ENCODE measurements around the gene DUSP2.

DUSP2 gene

GRCh38 chr2:96131813-96132745 lies 13.2 kb downstream of the DUSP2 start:
- in situ Hi-C loops (cut with MboI; ENCODE audit: low sequenced_read_pairs): no loop called here

- in situ Hi-C loops (cut with MboI; ENCODE audit: low sequenced_read_pairs): no loop called here
Observed at GRCh38 chr2:96131152-96131812, 14.0 kb downstream of the DUSP2 start.

DNA sequence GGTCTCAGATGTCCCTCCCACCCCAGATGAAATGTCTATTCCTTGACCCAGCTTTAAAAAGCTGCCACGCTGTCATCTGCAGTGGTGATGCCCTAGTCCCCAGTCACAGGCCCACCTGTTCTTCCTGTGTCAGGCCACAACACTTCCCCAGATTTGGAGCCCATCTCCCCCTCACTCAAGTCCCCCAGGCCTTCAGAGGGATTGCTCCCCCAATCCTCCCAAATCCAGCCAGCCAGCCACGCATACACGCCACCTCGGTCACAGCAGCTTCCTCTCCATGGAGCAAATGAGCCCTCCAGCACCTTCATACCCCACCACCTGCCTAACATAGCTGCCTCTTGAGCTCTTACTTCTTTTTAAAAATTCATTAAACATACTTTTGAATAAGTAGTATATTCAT lies 14.8 kb downstream of the DUSP2 start:
- in situ Hi-C loops (cut with MboI; ENCODE audit: low sequenced_read_pairs): no loop called here

DNA sequence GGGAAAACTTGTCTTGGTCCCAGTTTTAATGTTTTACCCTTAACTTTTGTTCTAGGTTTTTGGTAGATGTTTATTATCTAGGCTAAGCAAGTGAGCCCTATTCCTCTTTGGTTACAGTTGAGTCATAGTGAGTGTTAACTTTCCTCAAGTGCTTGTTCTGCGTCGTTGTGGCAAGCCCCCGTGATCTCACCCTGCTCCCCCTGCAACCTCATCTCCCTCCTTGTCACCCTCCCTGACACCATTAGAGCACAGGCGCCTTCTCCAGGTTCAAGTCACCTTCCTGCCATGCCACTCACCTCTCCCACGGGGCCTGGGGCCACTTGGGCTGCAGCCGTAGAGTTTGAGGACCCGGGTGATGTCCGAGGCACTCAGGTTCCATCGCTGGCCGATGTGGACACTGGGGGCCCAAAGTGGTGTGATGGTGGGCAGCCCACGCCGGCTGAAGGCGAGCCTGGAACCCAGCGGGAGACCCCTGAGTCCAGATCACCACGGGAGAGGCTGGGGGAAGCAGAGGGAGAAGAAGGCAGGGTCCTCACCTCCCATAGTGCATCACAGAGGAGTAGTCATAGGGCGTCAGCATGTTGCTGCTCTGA lies 15.6 kb downstream of the DUSP2 start:
- in situ Hi-C loops (cut with MboI; ENCODE audit: low sequenced_read_pairs): no loop called here

- in situ Hi-C loops (cut with MboI; ENCODE audit: low sequenced_read_pairs): no loop called here
Observed at GRCh38 chr2:96128456-96128855, 16.8 kb downstream of the DUSP2 start.

DNA sequence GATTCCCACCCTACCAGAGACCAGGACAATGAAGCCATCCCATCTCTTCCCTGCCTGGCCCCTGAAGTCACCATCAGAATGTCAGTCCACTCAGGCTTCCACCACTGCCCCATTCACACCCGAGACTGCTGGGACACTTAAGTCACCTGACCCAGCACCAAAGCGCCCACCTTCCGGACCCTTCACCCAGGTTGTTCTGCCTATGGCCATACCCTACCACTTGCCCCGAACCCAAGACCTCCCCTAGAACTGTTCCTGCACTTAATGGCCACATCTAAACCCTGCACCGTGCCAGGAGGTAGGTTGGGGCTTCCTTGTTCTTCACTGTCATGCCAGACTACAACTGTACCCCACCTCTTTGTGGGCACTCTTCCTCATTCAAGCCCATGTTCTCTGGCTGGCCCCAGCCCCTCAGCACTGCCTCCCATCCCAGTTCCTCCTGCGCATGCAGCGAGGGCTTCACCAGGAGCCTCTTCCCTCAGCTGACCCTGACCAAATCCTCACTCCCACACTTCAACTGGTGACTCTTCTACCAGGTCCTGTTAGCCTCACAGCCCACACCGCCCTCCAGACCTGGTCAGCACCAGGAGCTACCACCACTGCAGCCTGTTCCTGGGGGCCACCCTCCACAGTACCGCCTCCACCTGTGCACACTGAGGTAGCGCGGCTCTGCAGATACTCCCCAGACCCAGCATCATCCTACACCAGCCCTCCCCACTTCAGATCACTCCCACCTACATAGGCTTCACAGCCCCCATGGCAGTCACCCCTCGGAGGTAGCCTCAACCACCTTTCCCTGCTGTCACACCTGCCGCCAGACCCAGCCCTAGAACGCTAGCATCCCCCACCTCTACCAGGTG lies 20.6 kb downstream of the DUSP2 start:
- in situ Hi-C loops (cut with MboI; ENCODE audit: low sequenced_read_pairs): no loop called here

DNA sequence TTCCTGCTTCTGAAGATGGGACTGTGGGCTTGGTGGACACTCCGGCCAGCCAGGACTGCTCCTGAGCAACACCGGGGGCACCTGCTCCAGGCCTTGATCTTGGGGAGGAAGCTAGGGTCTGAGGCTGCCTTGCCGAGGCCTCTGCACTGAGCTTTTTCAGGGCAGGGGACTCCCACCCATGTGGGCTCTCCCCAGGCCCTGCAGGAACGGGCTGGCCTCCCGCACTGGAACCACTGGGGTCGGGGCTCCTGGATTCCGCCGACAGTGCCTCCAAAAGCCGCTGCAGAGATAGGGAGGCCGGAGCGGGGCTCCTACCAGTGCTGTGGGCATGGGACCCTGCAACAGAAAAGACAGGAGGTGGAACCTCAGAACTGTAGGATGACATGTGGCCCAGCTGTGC lies 21.3 kb downstream of the DUSP2 start:
- in situ Hi-C loops (cut with MboI; ENCODE audit: low sequenced_read_pairs): no loop called here

DNA sequence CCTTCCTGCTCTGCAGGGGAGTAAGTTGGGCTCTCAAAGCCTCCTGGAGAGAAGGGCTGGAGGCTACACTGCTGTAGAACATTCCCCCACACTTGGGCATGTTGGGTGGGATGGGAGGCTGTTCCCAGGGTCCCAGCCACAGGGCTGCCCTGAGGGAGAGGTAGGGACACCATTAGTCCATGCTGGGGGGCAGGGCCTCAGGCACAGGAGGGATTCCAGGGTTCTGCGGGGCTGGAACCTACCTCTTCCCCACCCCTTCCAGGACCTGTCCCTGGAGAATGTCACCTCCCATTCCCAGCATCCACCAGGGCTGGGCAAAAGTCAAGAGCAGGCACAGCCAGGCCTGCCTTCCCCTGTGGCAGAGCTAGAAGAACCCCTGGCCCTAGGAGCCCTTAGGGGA lies 21.9 kb downstream of the DUSP2 start:
- in situ Hi-C loops (cut with MboI; ENCODE audit: low sequenced_read_pairs): no loop called here

DNA sequence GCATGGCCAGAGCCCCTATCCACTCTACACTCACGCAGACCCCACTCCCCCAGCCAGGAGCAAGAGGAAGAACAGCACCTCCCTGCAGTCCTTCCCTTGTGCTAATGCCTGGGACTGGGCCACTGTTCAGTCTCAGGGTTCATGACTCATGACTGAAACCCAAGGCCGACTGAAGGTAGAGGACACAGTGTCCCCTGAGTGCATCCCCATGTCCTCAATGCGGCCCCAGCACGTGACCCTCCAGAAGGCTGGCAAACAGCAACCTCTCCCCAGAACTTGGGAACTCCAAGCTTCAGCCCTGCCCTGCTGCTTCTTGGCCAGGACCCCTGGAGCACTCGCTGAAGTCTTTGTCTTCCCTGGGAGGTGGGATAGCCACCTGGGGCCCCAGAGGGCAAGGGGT lies 22.8 kb downstream of the DUSP2 start:
- in situ Hi-C loops (cut with MboI; ENCODE audit: low sequenced_read_pairs): no loop called here

- in situ Hi-C loops (cut with MboI; ENCODE audit: low sequenced_read_pairs): no loop called here
Observed at GRCh38 chr2:96121414-96121813, 23.8 kb downstream of the DUSP2 start.

DNA sequence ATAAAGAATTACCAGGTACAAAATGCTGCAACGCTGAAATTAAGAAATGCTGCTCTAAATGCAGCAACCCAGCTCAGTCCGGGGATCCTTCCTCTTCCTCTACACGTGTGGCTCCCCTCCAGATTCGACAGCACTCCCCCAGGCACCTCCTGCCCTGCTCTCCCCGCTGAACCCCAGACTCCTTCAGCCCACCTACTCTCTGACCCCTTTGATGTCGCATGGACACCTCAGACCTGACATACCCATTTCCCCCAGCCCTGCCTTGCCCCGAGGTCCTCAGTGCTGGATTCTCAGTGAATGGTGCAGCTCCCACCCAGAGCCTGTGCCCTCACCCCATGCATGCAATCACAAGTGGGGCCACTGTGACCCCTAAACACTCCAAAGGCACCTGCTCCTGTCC lies 24.2 kb downstream of the DUSP2 start:
- in situ Hi-C loops (cut with MboI; ENCODE audit: low sequenced_read_pairs): no loop called here

GRCh38 chr2:96120091-96120720 lies 25.0 kb downstream of the DUSP2 start:
- in situ Hi-C loops (cut with MboI; ENCODE audit: low sequenced_read_pairs): no loop called here

- in situ Hi-C loops (cut with MboI; ENCODE audit: low sequenced_read_pairs): no loop called here
Observed at GRCh38 chr2:96119389-96119751, 25.9 kb downstream of the DUSP2 start.

GRCh38 chr2:96118698-96119388 lies 26.4 kb downstream of the DUSP2 start:
- in situ Hi-C loops (cut with MboI; ENCODE audit: low sequenced_read_pairs): no loop called here

DNA sequence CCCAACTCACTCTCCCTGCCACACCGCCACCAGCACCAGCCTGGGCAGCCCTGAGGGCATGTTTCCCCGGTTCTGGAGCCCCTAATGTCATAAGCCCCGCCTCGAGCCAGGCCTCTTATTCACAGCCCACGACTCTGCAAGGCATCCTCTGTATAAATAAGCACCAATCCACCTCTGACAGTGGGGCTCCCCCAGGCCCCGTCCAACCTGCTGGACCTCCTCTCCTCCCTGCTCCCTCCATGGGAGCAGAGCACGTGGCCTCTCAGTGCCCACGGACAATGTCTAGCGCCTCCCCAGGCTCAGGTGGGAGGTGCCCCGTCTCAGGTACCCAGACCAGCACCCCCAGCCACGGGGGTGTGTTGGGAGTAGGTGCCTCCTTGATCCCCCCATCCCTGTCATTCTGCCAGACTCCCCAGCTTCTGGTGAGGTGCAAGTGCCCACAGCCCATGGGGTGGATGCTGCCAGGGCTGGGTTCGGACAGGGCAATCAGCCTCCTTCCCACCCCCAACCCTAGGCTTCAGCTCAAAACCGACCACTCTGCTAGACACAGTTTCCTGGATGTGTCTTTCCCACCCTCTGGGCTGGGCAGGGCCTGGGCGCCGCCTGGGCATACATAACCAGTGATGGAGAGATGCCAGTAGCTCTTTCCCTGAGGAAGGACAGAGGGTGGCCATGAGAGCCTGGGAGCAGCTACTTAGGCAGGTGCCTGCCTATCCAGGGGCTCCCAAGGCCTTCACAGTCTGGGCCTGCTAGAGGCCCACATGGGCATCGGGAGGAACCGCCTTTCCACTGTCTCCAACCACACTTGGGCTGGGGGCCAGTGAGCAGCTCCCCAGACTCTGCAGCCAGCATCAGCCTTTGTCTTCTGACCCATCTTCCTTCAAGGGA lies 27.3 kb downstream of the DUSP2 start:
- in situ Hi-C loops (cut with MboI; ENCODE audit: low sequenced_read_pairs): no loop called here

- in situ Hi-C loops (cut with MboI; ENCODE audit: low sequenced_read_pairs): no loop called here
Observed at GRCh38 chr2:96116879-96117533, 28.2 kb downstream of the DUSP2 start.

GRCh38 chr2:96116424-96116878 lies 28.8 kb downstream of the DUSP2 start, which contains the start of gene ADRA2B:
TSS of gene ADRA2B (minus strand) at chr2:96116571. CDS start at chr2:96116149, 422 bp downstream.
- in situ Hi-C loops (cut with MboI; ENCODE audit: low sequenced_read_pairs): no loop called here
